ENCODE measurements around the gene SAMD8.

DNA sequence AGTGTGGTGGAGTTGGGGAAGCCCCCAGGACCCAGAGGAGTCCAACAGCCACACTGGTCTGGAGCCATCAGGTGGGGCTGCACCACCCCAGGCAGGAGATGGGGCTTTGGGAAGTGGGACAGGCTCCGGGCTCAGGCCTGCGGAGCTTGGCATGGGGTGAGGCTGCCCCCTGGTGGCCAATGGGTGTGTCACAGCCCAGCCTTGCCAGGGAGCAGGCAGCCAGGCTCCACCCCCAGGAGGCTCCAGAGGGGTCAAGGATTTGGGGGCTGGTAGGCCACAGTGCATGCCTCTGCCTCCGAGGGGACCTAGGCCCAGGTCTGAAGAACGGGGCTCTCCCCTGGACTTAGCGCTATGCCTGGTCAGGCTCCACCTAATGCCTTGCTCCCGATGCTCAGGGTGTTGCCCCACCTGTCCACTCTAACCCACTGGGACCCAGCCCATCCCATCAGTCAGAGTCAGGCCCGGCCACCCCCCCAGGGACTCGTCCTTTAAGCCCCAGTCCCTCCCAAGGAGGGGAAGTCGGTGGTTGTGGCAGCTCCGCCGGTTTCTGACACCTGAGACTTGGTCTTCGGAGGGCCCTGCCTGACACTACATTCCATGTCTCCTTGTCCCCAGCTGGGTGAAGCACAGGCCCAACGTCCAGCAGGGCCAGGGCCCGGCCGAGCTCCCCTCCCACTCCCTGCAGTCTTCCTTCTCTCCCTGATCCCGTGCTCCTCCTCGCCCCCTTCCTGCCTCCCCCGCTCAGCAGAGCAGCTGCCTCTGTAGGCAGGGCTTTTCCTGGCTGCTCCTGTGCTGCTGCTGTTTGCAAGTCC lies 11.3 kb upstream of the SAMD8 start:
- TF ChIP-seq POLR2AphosphoS5 (IDR thresholded peaks at IDR 0.05; ENCODE audit: insufficient read depth, low read depth, low read length), result no peak
- TF ChIP-seq, protein P1, sequence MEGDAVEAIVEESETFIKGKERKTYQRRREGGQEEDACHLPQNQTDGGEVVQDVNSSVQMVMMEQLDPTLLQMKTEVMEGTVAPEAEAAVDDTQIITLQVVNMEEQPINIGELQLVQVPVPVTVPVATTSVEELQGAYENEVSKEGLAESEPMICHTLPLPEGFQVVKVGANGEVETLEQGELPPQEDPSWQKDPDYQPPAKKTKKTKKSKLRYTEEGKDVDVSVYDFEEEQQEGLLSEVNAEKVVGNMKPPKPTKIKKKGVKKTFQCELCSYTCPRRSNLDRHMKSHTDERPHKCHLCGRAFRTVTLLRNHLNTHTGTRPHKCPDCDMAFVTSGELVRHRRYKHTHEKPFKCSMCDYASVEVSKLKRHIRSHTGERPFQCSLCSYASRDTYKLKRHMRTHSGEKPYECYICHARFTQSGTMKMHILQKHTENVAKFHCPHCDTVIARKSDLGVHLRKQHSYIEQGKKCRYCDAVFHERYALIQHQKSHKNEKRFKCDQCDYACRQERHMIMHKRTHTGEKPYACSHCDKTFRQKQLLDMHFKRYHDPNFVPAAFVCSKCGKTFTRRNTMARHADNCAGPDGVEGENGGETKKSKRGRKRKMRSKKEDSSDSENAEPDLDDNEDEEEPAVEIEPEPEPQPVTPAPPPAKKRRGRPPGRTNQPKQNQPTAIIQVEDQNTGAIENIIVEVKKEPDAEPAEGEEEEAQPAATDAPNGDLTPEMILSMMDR (IDR thresholded peaks at IDR 0.05; ENCODE audit: extremely low read depth in 1 of 2, insufficient read depth in 1 of 2, low read depth in 1 of 2, low read length in 2 of 2), result peak; percentile 92 to 98
- TF ChIP-seq EZH2 (IDR thresholded peaks at IDR 0.05; ENCODE audit: borderline replicate concordance, low read depth, low read length, severe bottlenecking), result no peak
- TF ChIP-seq POLR2A (IDR thresholded peaks at IDR 0.05; ENCODE audit: low read depth, low read length), result no peak
- TF ChIP-seq, protein P2, sequence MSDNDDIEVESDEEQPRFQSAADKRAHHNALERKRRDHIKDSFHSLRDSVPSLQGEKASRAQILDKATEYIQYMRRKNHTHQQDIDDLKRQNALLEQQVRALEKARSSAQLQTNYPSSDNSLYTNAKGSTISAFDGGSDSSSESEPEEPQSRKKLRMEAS (IDR thresholded peaks at IDR 0.05; ENCODE audit: insufficient read depth, insufficient read length), result no peak
